ENCODE data around the gene ZNF709. TPM values are rescaled to one million over a fixed set of nuclear protein-coding genes. Genes with fewer than 3 reads are reported as not detected.
A peak's percentile ranks its signal among the peaks of the same experiment; 100 is the strongest.
"Not testable (repeated sequence)": the region's sequence is repeated elsewhere in the genome, so short reads cannot be mapped to it uniquely, and the experiment has no call there.

Gene ZNF709
- total RNA-seq, 4 donors from 2014 or later = 3.1 to 3.6 (median 3.3) TPM

- peak overlapping the region in 1 of 2 donors; percentile 61 for H3K4me3 ChIP-seq
- H3K27ac ChIP-seq = peak overlapping the region in 3 of 4 donors; percentile 86 to 92 (median 88)
- no peaks in the 10 kb centered on the region for H3K9me3 ChIP-seq
- no peaks in the 10 kb centered on the region for H3K36me3 ChIP-seq
- no peak for TF ChIP-seq POLR2A (IDR thresholded peaks at IDR 0.05)
- no peak for TF ChIP-seq CTCF (IDR thresholded peaks at IDR 0.05)
- TF ChIP-seq POLR2AphosphoS5 (IDR thresholded peaks at IDR 0.05) = no peak
- no peak for TF ChIP-seq EP300 (IDR thresholded peaks at IDR 0.05)
- ATAC-seq = no peak
- no peaks in the 10 kb centered on the region for H3K27me3 ChIP-seq
- 95 to 100% methylated on average over 3 of the region's 3 CpGs for WGBS, 2 donors (ENCODE audit: low coverage in 1 of 2)
- H3K4me1 ChIP-seq = peaks cover 0 to 14% (median 0%) of the 10 kb centered on the region in 3 donors
Measured at GRCh38 chr19:12494260-12494860, 9.7 kb upstream of the ZNF709 start.

DNA sequence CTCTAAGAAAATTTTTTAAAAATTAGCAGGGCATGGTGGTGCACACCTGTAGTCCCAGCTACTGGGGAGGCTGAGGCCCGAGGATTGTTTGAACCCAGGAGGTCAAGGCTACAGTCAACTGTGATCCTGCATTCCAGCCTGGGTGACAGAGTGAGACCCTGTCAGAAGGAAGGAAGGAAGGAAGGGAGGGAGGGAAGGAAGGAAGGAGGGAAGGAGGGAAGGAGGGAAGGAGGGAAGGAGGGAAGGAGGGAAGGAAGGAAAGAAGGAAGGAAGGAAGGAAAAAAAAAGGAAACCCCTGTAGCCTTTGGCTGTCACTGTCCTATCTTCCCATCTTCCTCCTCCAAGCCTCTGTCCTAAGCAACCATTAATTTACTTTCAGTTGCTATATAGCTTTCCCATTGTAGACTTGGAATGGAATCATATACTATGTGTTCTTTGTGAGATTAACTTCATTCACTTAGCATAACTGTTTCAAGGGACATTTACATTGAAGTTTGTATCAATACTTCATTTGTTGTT lies 1.7 kb upstream of the ZNF709 start:
- H3K36me3 ChIP-seq, H3K9me3 ChIP-seq, H3K4me3 ChIP-seq, ATAC-seq, H3K27me3 ChIP-seq, H3K27ac ChIP-seq: not testable (repeated sequence)
- H3K4me1 ChIP-seq = peaks cover 0 to 30% (median 7%) of the 10 kb centered on the region in 3 donors
- 80 to 100% methylated on average over 1 of the region's 1 CpG for WGBS, 2 donors (ENCODE audit: low coverage in 1 of 2)

- no peaks in the 10 kb centered on the region for H3K36me3 ChIP-seq
- H3K27ac ChIP-seq = peak overlapping the region in 1 of 4 donors; percentile 85
- no peaks in the 10 kb centered on the region for H3K27me3 ChIP-seq
- H3K4me3 ChIP-seq = no peak overlapping the region
- WGBS, 2 donors (ENCODE audit: low coverage in 1 of 2) = 77 to 89% methylated on average over 3 of the region's 3 CpGs
- peaks cover 0 to 30% (median 7%) of the 10 kb centered on the region in 3 donors for H3K4me1 ChIP-seq
- no peak for TF ChIP-seq POLR2A (IDR thresholded peaks at IDR 0.05)
- no peak for TF ChIP-seq EP300 (IDR thresholded peaks at IDR 0.05)
- TF ChIP-seq POLR2AphosphoS5 (IDR thresholded peaks at IDR 0.05) = no peak
- no peak for TF ChIP-seq CTCF (IDR thresholded peaks at IDR 0.05)
- no peaks in the 10 kb centered on the region for H3K9me3 ChIP-seq
- ATAC-seq = no peak
Measured at GRCh38 chr19:12485571-12485970, 955 bp upstream of the ZNF709 start.

GRCh38 chr19:12485052-12485416 lies 418 bp upstream of the ZNF709 start:
- Histone ChIP-seq H3K9me3 (no peaks in the 10 kb centered on the region), H3K4me3 (peak overlapping the region; percentile 63 to 69), H3K36me3 (no peaks in the 10 kb centered on the region), H3K4me1 (peaks cover 0 to 30% (median 7%) of the 10 kb centered on the region in 3 donors), H3K27ac (peak overlapping the region in 3 of 4 donors; percentile 73 to 85 (median 82)), H3K27me3 (no peaks in the 10 kb centered on the region)
- 0 to 10% methylated on average over 6 to 7 of the region's 11 CpGs for WGBS, 2 donors (ENCODE audit: low coverage in 1 of 2)
- TF ChIP-seq CTCF (IDR thresholded peaks at IDR 0.05) = no peak
- TF ChIP-seq POLR2AphosphoS5 (IDR thresholded peaks at IDR 0.05) = no peak
- TF ChIP-seq EP300 (IDR thresholded peaks at IDR 0.05) = no peak
- no peak for TF ChIP-seq POLR2A (IDR thresholded peaks at IDR 0.05)
- ATAC-seq = peak; percentile 65

DNA sequence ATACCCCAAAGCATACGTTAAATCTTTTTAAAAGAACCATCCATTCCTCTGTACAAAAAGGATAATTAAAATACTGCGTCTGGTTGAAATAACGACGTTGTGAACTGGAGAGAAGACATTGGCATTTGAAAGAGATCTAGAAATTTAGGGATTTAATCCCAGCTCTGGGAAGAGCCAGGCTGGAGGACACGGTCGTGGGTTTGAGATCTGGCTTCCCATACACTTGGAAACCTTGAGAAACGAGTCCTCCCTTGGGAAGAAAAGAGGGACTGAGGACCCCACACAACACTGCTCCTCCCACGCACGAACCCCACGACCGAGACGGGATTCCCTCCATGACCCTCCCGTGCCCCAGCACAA lies 625 bp downstream of the ZNF709 start:
- no peaks in the 10 kb centered on the region for H3K9me3 ChIP-seq
- peaks cover 0 to 30% (median 7%) of the 10 kb centered on the region in 3 donors for H3K4me1 ChIP-seq
- no peaks in the 10 kb centered on the region for H3K36me3 ChIP-seq
- H3K4me3 ChIP-seq = peak overlapping the region; percentile 63 to 69
- TF ChIP-seq POLR2AphosphoS5 (IDR thresholded peaks at IDR 0.05) (no peak), EP300 (IDR thresholded peaks at IDR 0.05) (no peak), CTCF (IDR thresholded peaks at IDR 0.05) (no peak), POLR2A (IDR thresholded peaks at IDR 0.05) (no peak)
- H3K27ac ChIP-seq = peak overlapping the region; percentile 1 to 85 (median 78)
- 0 to 1% methylated on average over 7 of the region's 13 CpGs for WGBS, 2 donors (ENCODE audit: low coverage in 1 of 2)
- ATAC-seq = no peak
- H3K27me3 ChIP-seq = no peaks in the 10 kb centered on the region

Measured in gastroesophageal sphincter (tissue), 4 donors.